Chondrocyte (in vitro differentiated cells): Measurements from ENCODE around the gene RHOH. TPM values are rescaled to one million over a fixed set of nuclear protein-coding genes. Genes with fewer than 3 reads are reported as not detected.

ENCODE experiments used
- DNase-seq: peaks from one replicate; pipeline ENCODE4 v3.0.0; 2021; ENCODE audit warnings: mixed read lengths, low spot score
- H3K27ac Mint-ChIP-seq: one replicate; pipeline ENCODE4 v1.8.0; 2021; ENCODE audit warnings: mild to moderate bottlenecking, moderate library complexity, mixed read lengths; ENCODE audit not compliant: unreplicated experiment
- H3K27me3 Mint-ChIP-seq: 2 replicates; pipeline ENCODE4 v1.8.0; 2021; ENCODE audit warnings: low read depth, mixed read lengths
- H3K36me3 Mint-ChIP-seq: 2 replicates; pipeline ENCODE4 v1.8.0; 2021; ENCODE audit warnings: low read depth, mixed read lengths
- H3K4me1 Mint-ChIP-seq: 2 replicates; pipeline ENCODE4 v1.8.0; 2021; ENCODE audit warnings: low read depth, mild to moderate bottlenecking, mixed read lengths
- H3K4me3 Mint-ChIP-seq: one replicate; pipeline ENCODE4 v1.8.0; 2021; ENCODE audit warnings: mild to moderate bottlenecking, moderate library complexity, mixed read lengths; ENCODE audit not compliant: unreplicated experiment
- H3K9me3 Mint-ChIP-seq: 2 replicates; pipeline ENCODE4 v1.8.0; 2021; ENCODE audit warnings: low read depth, mixed read lengths
- CTCF ChIP-seq: fragments of 200-600 bp; sonication (generic); IDR thresholded peaks from 2 replicates; pipeline ENCODE4 v1.5.0; 2021; ENCODE audit warnings: antibody characterized with exemption, mild to moderate bottlenecking, moderate library complexity
- total RNA-seq: library from RNA; stranded (reverse); gene quantifications from 3 replicates; pipeline ENCODE4 v1.2.1, GENCODE V29; 2021

RHOH gene
- total RNA-seq, 1 donor from 2014 or later: not detected

- no peaks in the 10 kb centered on the region for H3K9me3 Mint-ChIP-seq
These were observed 98.7 kb downstream of the RHOH start for GRCh38 chr4:40295572-40295971.

More at GRCh38 chr4:40295572-40295971, 98.7 kb downstream of the RHOH start:
- TF ChIP-seq CTCF: no peak
- H3K27ac Mint-ChIP-seq: no peak overlapping the region
- no peak for DNase-seq
- no peaks in the 10 kb centered on the region for H3K36me3 Mint-ChIP-seq
- peaks cover 6% of the 10 kb centered on the region for H3K27me3 Mint-ChIP-seq
- H3K4me1 Mint-ChIP-seq: no peaks in the 10 kb centered on the region
- no peak overlapping the region for H3K4me3 Mint-ChIP-seq

Other genes with a start within 250 kb of the RHOH start
- gene PDS5A, start 219.1 kb upstream of the RHOH start, total RNA-seq: 53.3 to 61.3 TPM (median 53.8 TPM) in 3 replicates
- 7.0 to 10.1 TPM (median 7.7 TPM) in 3 replicates for gene N4BP2, start 140.2 kb upstream of the RHOH start, total RNA-seq
- gene CHRNA9, start 138.3 kb downstream of the RHOH start, total RNA-seq: 0.36 TPM in 1 of 3 replicates, not detected in the others